Tibial nerve (tissue), 4 donors: ENCODE measurements around the gene RAB30. TPM values are rescaled to one million over a fixed set of nuclear protein-coding genes. Genes with fewer than 3 reads are reported as not detected.

Experiments used
- DNase-seq, 2 donors: peaks; one replicate each; pipeline ENCODE4 v3.0.0-alpha.2; 2019; ENCODE audit warnings: low spot score in 2 of 2
- H3K27ac ChIP-seq, 4 donors: fragments of 200-600 bp; sonication (generic) in 3 of 4; one replicate each; pipeline ENCODE4 v1.5.1; 2017 to 2019; ENCODE audit warnings: mild to moderate bottlenecking in 1 of 4
- H3K27me3 ChIP-seq, 2 donors: fragments of 200-600 bp; sonication (generic) in 1 of 2; one replicate each; pipeline versions ENCODE4 v1.5.1 to v1.6.0; 2017 to 2019
- H3K36me3 ChIP-seq, 3 donors: fragments of 200-600 bp; sonication (generic); one replicate each; pipeline ENCODE4 v1.5.1; 2018 to 2019
- H3K4me1 ChIP-seq, 4 donors: fragments of 200-600 bp; sonication (generic) in 3 of 4; one replicate each; pipeline ENCODE4 v1.5.1; 2017 to 2019
- H3K4me3 ChIP-seq, 4 donors: fragments of 200-600 bp; sonication (generic) in 3 of 4; one replicate each; pipeline ENCODE4 v1.5.1; 2017 to 2019; ENCODE audit warnings: mild to moderate bottlenecking in 1 of 4, moderate library complexity in 1 of 4
- H3K9me3 ChIP-seq, 4 donors: fragments of 200-600 bp; sonication (generic) in 3 of 4; one replicate each; pipeline ENCODE4 v1.5.1; 2017 to 2019
- CTCF ChIP-seq, 5 experiments: fragments of 200-600 bp in 3 of 5; fragments of 450-650 bp in 2 of 5; sonication (generic) in 3 of 5; IDR thresholded peaks; one replicate each; pipeline ENCODE4 v1.5.1; 2016 to 2019; ENCODE audit warnings: antibody characterized with exemption in 5 of 5, mild to moderate bottlenecking in 3 of 5, moderate library complexity in 2 of 5
- EP300 ChIP-seq, 2 donors: sonication (generic); formaldehyde crosslinking; IDR thresholded peaks; one replicate each; pipeline ENCODE4 v1.6.1; 2017; ENCODE audit warnings: antibody characterized with exemption in 2 of 2, mild to moderate bottlenecking in 1 of 2
- POLR2A ChIP-seq, 2 donors: fragments of 450-650 bp; IDR thresholded peaks; one replicate each; pipeline ENCODE4 v1.6.1; 2017; ENCODE audit warnings: antibody characterized with exemption in 2 of 2, mild to moderate bottlenecking in 2 of 2, moderate library complexity in 2 of 2
- WGBS, 2 donors: methylation state at CpG; one replicate each; pipeline ENCODE4 v1.1.5; 2018; 5-methylcytosine and 5-hydroxymethylcytosine counted together
- total RNA-seq, 4 donors: library from RNA; depleted of rRNA; stranded (reverse); fragments of >200 nt; gene quantifications; one replicate each; pipeline ENCODE4 v1.1.0, GENCODE V29; 2016

RAB30 gene
- total RNA-seq, 4 donors from 2014 or later = 19.8 to 50.4 (median 31.2) TPM

- 54% methylated on average over 6 of the region's 6 CpGs for WGBS, 2 donors
Observed at GRCh38 chr11:83051760-83052671, 19.7 kb downstream of the RAB30 start.

GRCh38 chr11:83047515-83048225 is 24.0 kb downstream of the RAB30 start:
- DNase-seq = no peak
- H3K4me3 ChIP-seq = no peak overlapping the region
- 75% methylated on average over 4 of the region's 4 CpGs for WGBS, 2 donors
- H3K27me3 ChIP-seq = no peaks in the 10 kb centered on the region
- peak overlapping the region in 2 of 4 donors; percentile 42 to 67 for H3K27ac ChIP-seq
- no peak for TF ChIP-seq EP300 (IDR thresholded peaks at IDR 0.05)
- no peak for TF ChIP-seq POLR2A (IDR thresholded peaks at IDR 0.05)
- TF ChIP-seq CTCF (IDR thresholded peaks at IDR 0.05) = no peak
- H3K9me3 ChIP-seq = peaks cover 0 to 9% (median 0%) of the 10 kb centered on the region in 4 donors
- peaks cover 0 to 70% (median 19%) of the 10 kb centered on the region in 4 donors for H3K4me1 ChIP-seq
- H3K36me3 ChIP-seq = no peaks in the 10 kb centered on the region

More at GRCh38 chr11:83051760-83052671, 19.7 kb downstream of the RAB30 start:
- TF ChIP-seq CTCF (IDR thresholded peaks at IDR 0.05) (no peak), POLR2A (IDR thresholded peaks at IDR 0.05) (no peak), EP300 (IDR thresholded peaks at IDR 0.05) (peak in 1 of 2 donors; percentile 82)
- Histone ChIP-seq H3K27me3 (no peaks in the 10 kb centered on the region), H3K27ac (peak overlapping the region; percentile 67 to 87 (median 77)), H3K9me3 (peaks cover 0 to 9% (median 0%) of the 10 kb centered on the region in 4 donors), H3K36me3 (peaks cover 0 to 3% (median 0%) of the 10 kb centered on the region in 3 donors), H3K4me3 (no peak overlapping the region), H3K4me1 (peaks cover 0 to 57% (median 27%) of the 10 kb centered on the region in 4 donors)
- DNase-seq = no peak

- Histone ChIP-seq H3K36me3 (no peaks in the 10 kb centered on the region), H3K27me3 (no peaks in the 10 kb centered on the region), H3K4me3 (no peak overlapping the region), H3K27ac (peak overlapping the region in 2 of 4 donors; percentile 42 to 67), H3K9me3 (peaks cover 0 to 9% (median 0%) of the 10 kb centered on the region in 4 donors), H3K4me1 (peaks cover 0 to 61% (median 13%) of the 10 kb centered on the region in 4 donors)
- TF ChIP-seq CTCF (IDR thresholded peaks at IDR 0.05) = no peak
- TF ChIP-seq POLR2A (IDR thresholded peaks at IDR 0.05) = no peak
- no peak for TF ChIP-seq EP300 (IDR thresholded peaks at IDR 0.05)
- 81 to 82% methylated on average over 4 of the region's 4 CpGs for WGBS, 2 donors
- no peak for DNase-seq
Observed at GRCh38 chr11:83046621-83047172, 25.0 kb downstream of the RAB30 start.

GRCh38 chr11:83044958-83045712 is 26.6 kb downstream of the RAB30 start:
- WGBS, 2 donors = 68 to 69% methylated on average over 8 of the region's 8 CpGs
- DNase-seq = no peak
- Histone ChIP-seq H3K4me3 (no peak overlapping the region), H3K27me3 (no peaks in the 10 kb centered on the region), H3K36me3 (no peaks in the 10 kb centered on the region), H3K27ac (no peak overlapping the region), H3K4me1 (peaks cover 0 to 57% (median 11%) of the 10 kb centered on the region in 4 donors), H3K9me3 (no peaks in the 10 kb centered on the region)
- no peak for TF ChIP-seq POLR2A (IDR thresholded peaks at IDR 0.05)
- TF ChIP-seq CTCF (IDR thresholded peaks at IDR 0.05) = no peak
- TF ChIP-seq EP300 (IDR thresholded peaks at IDR 0.05) = no peak
